GM18867 (cell line): ENCODE data around the gene FOXA2.
"Not testable (repeated sequence)": the region's sequence is repeated elsewhere in the genome, so short reads cannot be mapped to it uniquely, and the experiment has no call there.

Source experiments
- ATAC-seq: cut with Tn5 transposase; IDR thresholded peaks from one replicate; pipeline ENCODE4 v1.9.1; 2021; ENCODE audit warnings: mild to moderate bottlenecking, moderate library complexity; ENCODE audit not compliant: unreplicated experiment

The FOXA2 gene

DNA sequence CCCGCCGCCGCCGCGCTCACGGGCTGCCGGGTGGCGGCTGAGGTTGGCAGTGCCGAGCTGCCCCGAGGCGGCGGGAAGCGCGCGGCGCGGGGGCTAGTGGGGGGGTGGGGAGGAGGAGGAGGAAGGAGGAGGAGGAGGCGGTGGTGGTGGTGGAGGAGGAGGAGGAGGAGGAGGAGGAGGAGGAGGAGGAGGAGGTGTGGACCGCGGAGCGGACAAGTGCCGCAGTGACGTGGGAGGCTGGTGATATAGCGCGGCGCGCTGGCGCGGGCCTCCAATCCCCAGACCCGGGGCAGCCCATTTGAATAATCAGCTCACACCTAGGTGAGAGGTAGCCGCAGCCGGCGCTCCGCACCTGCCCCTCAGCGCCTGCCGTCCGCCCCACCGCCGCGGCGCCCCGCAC lies at the start of gene FOXA2:
Gene FOXA2 (minus strand): TSS at position 51 of the 400 bp plus-strand sequence. CDS start 294 bp downstream, outside the sequence.
- no peak for ATAC-seq

DNA sequence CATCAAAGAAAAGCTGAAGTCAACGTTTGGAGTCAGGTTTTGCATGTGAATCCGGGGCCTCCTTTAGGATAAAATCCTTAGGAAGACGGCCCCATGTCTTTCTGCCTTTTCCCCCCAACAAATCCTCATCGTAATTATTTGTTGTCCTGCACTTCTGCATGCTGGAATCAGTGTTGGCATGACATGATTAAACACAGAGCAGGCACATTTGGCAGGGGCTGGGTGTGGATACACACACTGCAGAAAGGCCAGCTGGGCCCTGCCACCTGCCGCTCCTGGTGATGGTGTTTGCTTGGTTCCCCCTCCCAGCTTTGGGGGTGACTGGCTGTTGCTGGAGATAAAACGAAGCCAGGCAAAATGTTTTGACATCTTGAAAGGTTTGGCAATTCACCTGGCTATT lies 46.3 kb upstream of the FOXA2 start:
- no peak for ATAC-seq

DNA sequence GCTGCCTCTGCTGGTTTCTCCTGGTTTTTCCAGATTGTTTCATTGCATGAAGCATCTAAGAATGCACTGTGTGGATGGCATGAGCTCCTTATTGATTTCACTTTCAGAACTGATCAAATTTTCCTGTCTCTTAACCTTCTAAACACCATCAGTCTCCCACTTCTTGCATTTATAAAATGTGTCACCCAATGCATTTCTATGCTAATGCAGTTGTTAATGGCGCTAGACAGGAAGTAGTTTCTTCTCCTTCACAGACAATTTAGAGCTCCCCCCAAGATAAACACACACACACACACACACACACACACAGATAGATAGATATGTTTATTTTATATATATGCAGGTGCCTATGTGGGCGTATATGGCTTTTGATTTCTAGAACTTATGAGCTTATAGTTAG lies 45.6 kb upstream of the FOXA2 start:
- ATAC-seq: no peak

DNA sequence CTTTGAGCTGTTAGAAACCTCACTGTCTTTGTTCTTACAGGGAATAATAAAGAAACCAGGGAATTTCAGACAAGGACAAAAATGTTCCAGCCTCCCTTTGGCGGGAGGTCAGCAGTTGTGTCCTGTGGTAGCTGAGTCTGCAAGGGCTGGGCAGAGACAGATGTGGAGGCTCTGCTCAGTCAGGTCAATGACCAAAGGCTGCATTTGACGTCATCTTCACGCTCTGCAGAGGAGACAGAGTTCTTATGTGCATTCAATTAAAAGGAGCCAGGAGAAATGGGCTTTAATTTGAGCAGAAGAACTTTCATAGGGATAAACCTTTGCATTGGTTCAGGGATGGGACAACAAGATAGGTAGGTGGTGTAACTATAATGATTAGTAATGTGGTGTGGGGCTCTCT lies 45.1 kb upstream of the FOXA2 start:
- ATAC-seq: no peak

DNA sequence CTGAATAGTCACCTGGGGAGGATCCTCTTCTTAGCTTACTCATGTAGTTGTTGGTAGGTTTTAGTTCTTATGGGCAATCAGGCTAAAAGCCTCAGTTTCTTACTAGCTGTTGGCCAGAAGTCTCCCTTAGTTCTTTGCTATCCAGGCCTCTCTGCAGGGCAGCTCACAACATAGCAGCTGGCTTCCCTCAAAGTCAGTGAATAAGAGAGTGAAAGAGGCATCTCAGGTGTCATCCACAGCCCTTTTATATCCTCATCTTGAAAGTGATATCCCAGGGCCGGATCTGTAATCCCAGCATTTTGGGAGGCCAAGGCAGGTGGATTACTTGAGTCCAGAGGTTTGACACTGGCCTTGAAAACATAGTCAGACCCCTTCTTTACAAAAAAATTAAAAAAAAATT lies 42.1 kb upstream of the FOXA2 start:
- no peak for ATAC-seq

DNA sequence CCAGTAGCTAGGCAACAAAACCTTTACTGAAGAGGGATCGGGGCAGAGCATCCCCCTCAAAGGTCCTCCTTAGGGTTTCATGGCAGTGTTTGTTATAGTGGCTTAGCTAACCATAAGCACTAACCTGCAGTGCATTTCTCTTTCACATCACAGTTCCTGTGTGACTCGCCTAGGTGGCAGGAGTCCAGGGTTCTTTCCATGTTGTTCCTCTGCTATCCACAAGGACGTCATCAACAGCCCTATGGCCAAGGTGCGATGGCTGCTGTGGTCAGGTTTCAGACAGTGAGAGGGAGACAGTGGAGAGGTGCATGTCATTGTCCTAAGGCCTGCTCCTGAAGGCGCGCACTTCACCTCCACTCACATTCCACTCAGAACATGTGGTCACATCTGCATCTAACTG lies 38.8 kb upstream of the FOXA2 start:
- no peak for ATAC-seq

DNA sequence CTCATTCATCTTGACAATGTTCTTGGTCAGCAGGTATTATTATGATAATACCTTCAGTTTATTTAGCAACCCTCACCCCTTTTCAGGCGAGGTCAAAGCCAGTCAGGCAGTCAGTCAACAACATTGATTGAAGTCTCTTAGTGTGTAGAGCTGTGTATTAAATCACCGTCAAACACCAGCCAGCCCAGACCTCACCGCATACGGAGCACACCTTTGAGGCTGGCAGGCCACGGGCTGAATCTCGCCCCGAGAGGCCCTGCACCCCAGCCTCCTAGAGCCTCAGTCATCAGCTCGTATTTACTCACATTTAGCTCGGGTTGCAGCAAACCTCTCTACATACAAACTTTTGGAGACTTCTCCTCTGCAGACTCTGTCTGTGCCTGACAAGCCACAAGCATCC lies 36.0 kb upstream of the FOXA2 start:
- no peak for ATAC-seq

DNA sequence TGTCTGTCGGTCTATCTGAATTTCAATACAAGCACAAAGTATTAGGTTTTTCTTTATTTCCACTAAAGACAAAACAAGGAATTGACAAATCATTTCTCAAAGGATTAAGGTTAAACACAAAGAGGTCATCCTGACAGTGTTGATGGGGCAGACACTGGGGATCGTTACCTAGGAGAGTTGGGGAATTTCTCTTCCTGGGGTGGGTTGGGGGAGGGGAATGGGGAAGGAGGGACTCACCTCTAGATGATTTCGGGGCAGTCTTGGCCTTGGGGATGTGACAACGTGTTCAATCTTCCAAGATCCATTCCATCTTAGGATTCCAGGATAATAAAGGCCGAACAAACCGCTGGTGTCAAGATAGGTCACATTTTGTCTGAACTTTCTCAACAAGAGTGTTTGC lies 35.4 kb upstream of the FOXA2 start:
- no peak for ATAC-seq

DNA sequence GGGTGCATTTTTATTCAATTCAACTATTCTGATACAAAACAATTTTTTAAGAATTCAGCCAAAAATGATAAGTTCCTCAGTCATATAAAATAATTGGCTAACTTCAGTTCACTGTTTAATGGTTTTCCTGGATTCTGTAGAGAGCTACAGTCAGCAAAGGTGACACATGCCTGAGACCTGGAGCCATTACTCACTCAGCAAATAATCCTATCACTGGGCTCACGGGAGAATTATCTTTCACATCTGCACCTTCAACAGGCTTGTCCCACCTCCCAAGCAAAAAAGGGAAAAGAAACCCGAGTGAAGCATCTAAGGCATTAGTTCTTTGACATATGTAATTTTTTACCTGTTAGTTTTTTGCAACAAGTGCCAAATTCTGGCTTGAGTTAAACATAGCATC lies 34.9 kb upstream of the FOXA2 start:
- no peak for ATAC-seq

DNA sequence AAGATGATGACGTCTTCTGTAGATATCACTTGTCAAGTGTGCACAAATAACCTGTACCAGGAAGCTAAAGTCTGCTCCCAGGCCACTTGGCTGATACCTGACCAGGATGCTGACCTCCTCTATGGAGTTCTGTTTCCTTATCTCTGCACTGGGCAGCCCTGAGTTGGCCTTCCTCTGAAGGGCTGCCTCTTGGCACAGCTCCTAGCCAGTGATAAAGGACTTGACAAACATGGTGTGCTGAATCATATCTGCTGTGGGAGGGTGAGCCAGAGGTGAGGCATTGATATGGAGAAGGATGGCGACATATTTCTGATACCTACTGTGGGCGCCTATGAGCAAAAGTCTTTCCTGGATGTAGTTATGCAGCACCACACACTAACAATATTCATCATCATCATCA lies 32.8 kb upstream of the FOXA2 start:
- ATAC-seq: no peak

DNA sequence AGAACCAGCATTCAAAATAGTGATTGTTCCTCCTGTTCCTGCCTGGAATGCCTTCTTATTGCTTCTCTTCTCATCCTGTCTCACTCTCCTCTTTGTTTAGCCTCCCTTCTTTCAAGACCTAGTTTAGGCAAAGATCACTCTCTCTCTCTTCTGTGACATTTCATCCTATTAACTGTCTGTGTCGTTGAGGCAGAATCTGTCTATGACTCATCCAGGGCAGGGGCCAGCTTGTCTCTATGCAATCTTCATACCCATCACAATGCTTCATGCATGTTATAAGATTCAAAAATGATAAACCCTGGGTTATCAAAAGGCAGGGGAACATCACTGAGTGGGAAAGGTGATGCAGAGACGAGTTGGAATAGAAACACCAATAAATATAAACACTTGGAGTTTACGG lies 32.2 kb upstream of the FOXA2 start:
- no peak for ATAC-seq

DNA sequence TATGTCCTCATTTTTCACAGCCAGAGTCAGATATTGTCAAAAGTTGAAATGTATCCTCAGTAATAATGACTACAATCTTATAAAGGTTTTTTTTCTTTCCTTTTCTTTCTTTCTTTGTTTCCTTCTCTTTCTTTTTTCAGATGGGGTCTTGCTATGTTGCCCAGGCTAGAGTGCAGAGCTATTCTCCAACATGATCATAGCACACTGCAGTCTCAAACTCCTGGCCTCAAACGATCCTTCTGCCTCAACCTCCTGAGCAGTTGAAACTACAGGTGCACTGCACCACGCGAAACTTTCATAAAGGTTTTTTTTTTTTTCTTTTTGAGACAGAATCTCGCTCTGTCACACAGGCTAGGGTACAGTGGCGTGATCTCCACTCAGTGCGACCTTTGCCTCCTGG lies 31.1 kb upstream of the FOXA2 start:
- no peak for ATAC-seq

DNA sequence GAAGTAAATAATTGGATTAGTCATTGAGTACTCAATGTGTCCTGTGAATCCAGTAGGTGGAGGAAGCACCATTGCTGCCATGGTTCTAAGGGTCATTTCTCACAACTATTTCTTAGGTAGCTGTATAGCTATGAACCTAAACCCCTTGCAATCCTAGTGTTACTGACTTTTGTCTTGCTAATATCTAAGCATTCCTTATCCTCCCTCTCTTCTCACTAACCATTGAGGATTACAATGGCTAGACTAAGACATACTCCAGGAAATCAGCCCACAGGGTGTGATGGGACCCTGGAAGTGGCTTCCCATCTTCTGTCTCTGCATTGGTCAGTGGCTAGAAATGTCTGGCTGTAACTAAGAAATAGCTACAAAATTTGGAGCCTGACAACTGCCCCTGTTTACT lies 27.3 kb upstream of the FOXA2 start:
- ATAC-seq: no peak

DNA sequence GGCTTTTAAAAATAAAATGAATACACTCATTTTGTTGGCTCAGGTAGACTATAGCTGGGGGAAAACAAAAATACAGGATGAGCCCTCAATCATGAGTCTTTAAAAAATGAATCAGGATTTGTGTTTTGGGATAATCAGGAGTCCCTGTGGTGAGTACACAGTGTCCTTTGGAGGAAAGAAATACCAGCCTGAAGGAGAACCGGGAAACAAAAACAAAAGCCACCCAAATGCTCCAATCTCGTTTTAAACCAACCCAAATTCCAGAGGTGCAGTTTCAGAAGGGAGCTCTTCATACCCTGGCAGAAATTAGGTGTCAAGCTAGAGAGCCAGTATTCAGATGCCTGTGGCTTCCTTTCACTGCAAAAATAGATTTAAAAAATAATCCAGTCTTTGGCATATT lies 23.3 kb upstream of the FOXA2 start:
- ATAC-seq: no peak

DNA sequence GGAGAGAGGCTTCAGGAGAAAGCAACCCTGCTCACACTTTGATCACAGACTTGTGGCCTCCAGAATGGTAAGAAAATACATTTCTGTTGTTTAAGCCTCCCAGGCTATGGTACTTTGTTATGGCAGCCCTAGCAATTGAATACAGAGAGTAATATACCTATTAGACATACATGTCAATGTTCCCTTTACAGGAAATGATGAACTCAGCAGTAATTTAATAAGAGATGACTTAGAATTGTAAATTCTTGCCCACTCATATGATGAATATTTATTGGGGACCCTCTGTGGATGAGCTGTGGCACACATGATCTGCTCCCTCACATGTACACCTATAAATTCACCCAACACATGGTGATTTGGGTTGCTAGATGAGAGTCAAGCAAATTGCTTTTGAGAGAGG lies 20.4 kb upstream of the FOXA2 start:
- no peak for ATAC-seq

DNA sequence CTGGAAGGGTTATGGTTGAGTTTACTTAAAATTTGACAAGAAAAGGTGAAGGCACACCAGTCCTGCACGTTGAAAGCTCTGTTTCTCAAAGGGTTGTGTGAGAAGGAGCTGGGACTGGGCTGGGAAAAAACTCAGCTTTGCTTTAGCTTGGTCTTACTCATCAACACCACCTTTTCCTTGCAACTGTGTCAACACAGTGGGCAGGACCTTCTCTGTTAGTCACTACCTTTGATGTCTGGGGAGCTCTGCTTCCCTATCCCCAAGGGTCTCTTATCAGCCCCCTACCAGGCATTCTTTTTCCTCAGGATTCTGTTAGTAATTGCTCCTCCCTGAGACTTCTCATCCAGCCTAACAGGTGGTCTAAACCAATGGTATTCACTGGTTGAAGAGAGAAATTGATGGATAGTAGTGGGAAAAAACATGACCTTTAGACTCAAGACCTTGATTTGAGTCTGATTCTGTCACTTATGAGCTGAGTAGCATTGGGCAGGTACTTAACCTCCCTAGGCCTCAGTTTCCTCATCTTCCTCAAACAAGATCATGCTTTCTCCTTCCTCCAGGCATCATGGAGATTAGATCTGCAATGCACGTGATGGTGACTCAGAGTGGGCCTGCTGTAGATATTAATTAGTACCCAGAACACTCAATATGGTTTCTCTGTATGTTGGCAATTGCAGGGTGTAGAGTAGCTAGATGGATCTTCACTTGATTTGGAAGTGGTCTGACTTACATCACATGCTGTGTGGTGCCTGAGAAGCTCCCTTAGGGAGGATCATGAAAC lies 17.2 kb upstream of the FOXA2 start:
- no peak for ATAC-seq

DNA sequence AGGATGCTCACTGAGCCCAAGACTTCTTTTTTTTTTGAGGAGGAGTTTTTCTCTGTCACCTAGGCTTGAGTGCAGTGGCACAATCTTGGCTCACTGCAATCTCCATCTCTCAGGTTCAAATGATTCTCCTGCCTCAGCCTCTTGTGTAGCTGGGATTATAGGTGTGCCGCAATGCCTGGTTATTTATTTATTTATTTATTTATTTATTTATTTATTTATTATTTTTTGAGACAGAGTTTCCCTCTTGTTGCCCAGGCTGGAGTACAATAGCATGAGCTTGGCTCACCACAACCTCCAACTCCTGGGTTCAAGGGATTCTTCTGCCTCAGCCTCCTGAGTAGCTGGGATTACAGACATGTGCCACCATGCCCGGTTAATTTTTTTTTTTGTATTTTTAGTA lies 14.9 kb upstream of the FOXA2 start:
- not testable (repeated sequence) for ATAC-seq

DNA sequence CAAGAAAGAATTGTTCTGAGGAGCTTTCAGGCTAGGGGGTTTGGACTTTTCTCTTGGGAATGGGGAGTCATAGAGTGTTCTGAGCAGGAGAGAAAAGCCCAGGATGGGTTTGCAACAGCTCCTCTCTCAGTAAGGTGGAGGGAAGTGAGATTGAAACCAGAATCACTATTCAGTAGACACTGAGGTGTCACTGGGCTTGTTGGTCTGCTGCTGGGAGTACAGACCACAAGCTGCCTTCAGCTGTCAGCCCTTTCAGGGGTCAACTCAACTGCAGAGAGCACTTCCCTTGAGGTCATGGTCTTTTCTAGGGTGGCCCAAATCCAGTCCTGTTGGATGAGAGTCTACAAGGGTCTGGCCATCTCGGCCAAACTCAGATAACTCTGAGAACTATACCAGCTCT lies 12.9 kb upstream of the FOXA2 start:
- peak; percentile 94 for ATAC-seq

DNA sequence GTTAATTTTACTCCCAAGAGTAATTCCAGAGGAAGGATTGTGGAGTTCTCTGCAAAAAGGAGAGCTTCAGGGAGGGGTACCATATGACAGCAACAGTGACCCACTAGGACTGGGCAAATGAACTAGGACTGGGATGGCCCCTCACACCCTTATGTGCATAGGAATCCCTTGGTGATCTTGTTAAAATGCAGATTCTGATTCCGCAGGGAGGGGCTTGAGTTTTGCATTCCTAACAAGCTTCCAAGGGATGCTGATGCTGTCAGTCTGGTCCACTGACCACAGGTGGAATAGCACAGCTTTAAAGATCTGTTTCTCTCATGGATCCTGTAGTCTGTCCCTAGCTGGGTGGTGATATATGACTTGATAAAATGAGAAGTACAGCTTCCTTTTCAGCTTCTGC lies 6.3 kb upstream of the FOXA2 start:
- ATAC-seq: no peak

DNA sequence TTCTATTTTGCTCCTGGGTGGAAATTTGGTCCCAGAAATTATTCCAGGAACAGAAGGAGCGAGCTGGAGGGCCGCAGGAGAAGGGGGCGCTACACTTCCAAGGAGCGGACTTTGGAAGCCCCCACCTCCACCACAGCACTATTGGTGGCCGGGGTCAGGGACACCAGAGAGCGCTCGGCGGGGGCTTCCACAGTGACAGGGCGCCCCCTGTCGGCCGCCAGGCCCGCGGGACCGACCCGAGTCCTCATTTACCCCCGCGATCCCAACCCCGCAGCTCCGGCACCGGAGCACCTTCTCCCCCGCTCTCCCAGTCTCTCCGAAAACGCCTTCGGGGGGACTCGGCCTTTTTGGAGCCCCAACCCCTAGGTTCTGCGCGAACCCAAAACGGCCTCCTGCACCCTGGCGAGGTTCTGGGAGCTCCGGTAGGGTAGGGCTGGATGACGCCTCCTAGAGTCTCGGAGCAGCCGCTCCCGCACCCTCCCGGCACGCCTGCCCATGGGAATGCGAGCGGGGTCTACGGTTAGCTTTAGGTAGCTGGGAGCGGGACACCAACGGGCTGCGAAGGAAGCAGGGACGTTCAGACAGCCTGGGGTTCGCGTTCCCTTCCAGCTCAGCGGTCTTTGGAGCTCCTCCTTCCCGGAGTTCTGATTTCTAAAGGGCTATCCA lies 2.4 kb upstream of the FOXA2 start:
- ATAC-seq: no peak

DNA sequence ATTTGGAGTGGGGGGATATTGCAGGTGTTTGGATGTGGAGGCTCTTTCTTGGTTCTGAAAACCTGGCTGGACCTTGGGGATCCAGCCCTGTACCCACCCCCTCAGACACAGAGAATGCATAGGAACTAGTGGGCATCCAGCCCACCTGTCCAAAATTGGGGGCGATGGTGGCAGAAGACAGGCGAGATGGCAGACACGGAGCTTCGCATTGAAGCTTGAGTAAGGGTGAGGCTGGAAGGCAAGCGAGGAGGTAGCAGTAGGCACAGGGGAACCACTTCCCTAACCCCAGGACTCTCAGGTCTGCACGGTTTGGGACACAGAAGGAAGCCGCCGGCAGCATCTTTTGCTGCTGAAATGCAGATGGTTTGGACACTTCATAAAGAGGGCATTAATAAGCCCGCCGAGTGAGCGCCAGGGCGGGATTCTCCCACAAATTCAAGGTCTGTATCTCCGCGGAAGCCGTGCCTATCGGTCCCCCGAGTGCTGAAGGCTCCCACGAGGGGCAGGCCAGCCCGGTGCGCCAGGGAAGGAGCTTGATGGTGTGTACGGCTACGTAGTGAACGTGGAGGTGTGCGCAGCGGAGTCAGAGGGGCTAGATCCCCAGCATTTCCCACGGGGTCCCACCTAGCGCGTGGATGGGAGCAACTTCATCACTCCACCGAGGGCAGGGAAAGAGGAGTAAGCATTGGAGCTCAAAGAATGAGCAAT lies 1.6 kb upstream of the FOXA2 start:
- ATAC-seq: no peak
